ENCODE results near the gene TOR4A. TPM values are rescaled to one million over a fixed set of nuclear protein-coding genes. Genes with fewer than 3 reads are reported as not detected.
"Not testable (repeated sequence)": the region's sequence is repeated elsewhere in the genome, so short reads cannot be mapped to it uniquely, and the experiment has no call there.

TOR4A gene
- total RNA-seq, 1 donor from 2014 or later = 8.0 TPM

DNA sequence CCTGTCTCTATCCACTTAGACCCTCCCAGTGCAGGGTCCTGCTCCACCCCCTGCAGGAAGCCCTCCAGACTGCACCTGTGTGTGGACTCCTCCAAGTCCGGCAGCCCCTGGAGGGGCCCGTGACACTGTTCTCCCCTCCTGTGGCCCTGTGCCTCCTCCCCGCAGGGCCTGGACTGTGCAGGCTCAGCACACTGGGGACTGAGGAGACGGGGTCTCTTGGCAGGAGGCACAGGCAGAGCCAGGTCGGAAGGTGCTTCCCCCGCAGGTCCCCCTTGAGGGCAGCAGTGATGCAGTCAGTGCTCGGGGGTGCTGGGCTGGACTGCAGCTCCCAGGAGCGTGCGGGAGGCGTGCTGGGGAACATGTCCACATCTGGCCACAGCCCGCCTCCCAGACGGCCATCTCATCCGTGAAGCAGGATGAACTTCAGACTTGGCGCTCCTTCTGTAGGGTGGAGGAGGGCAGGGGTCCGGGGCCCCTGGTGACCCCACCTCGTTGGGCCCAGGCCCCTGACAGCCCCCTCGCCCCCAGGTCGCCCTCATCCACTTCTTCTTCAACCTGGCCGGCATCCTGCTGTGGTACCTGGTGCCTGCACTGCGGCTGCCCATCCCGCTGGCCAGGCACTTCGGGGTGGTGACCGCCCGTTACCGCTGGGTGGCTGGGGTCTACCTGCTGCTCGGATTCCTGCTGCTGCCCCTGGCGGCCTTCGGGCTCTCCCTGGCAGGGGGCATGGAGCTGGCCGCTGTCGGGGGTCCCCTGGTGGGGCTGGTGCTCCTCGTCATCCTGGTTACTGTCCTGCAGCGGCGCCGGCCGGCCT is 41.9 kb upstream of the TOR4A start:
- H3K9me3 Mint-ChIP-seq (ENCODE audit: low read depth) = no peaks in the 10 kb centered on the region
- DNase-seq (ENCODE audit: low spot score, unreplicated experiment) = no peak
- peaks cover 17% of the 10 kb centered on the region for H3K4me1 Mint-ChIP-seq (ENCODE audit: low read depth)
- no peak overlapping the region for H3K27ac Mint-ChIP-seq
- TF ChIP-seq, protein P1, sequence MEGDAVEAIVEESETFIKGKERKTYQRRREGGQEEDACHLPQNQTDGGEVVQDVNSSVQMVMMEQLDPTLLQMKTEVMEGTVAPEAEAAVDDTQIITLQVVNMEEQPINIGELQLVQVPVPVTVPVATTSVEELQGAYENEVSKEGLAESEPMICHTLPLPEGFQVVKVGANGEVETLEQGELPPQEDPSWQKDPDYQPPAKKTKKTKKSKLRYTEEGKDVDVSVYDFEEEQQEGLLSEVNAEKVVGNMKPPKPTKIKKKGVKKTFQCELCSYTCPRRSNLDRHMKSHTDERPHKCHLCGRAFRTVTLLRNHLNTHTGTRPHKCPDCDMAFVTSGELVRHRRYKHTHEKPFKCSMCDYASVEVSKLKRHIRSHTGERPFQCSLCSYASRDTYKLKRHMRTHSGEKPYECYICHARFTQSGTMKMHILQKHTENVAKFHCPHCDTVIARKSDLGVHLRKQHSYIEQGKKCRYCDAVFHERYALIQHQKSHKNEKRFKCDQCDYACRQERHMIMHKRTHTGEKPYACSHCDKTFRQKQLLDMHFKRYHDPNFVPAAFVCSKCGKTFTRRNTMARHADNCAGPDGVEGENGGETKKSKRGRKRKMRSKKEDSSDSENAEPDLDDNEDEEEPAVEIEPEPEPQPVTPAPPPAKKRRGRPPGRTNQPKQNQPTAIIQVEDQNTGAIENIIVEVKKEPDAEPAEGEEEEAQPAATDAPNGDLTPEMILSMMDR (IDR thresholded peaks at IDR 0.05; ENCODE audit: unreplicated experiment) = peak; percentile 22
- no peaks in the 10 kb centered on the region for H3K27me3 Mint-ChIP-seq
- peak overlapping the region; percentile 46 for H3K4me3 Mint-ChIP-seq (ENCODE audit: low read depth)
- H3K36me3 Mint-ChIP-seq (ENCODE audit: insufficient read depth) = no peaks in the 10 kb centered on the region

DNA sequence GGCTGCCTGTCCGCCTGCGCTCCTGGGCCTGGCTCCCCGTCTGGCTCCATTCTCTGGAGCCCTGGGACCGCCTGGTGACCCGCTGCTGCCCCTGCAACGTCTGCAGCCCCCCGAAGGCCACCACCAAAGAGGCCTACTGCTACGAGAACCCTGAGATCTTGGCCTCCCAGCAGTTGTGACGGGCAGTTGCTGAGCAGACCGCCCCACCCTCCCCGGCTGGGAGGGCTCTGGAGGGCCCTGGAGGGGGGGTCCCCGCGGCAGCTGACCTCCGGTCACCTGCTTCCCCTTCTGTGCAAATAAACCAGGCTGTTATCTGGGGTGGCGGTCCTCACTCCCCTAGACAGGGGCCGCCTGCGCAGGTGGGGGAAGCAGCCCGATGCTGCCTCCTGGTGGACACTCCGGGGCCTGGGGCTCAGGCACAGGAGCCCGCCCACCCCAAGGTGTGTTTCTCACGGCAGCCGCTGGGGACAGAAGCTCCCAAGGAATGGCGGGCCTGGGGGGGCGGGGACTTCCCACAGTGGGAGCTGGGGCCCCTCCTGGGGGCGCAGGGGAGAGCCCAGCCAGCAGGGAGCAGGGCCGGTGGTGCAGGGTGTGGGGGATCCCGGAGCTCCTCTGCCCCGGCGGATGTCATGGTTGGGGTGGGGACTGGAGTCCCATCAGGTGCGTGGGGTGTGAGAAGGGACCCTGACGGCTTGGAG is 41.1 kb upstream of the TOR4A start:
- TF ChIP-seq, protein P1 (IDR thresholded peaks at IDR 0.05; ENCODE audit: unreplicated experiment) = peak; percentile 99
- H3K27me3 Mint-ChIP-seq = no peaks in the 10 kb centered on the region
- H3K4me1 Mint-ChIP-seq (ENCODE audit: low read depth) = peaks cover 17% of the 10 kb centered on the region
- no peaks in the 10 kb centered on the region for H3K36me3 Mint-ChIP-seq (ENCODE audit: insufficient read depth)
- no peaks in the 10 kb centered on the region for H3K9me3 Mint-ChIP-seq (ENCODE audit: low read depth)
- H3K4me3 Mint-ChIP-seq (ENCODE audit: low read depth) = peak overlapping the region; percentile 46
- peak overlapping the region; percentile 79 for H3K27ac Mint-ChIP-seq
- peak; percentile 95 for DNase-seq (ENCODE audit: low spot score, unreplicated experiment)

DNA sequence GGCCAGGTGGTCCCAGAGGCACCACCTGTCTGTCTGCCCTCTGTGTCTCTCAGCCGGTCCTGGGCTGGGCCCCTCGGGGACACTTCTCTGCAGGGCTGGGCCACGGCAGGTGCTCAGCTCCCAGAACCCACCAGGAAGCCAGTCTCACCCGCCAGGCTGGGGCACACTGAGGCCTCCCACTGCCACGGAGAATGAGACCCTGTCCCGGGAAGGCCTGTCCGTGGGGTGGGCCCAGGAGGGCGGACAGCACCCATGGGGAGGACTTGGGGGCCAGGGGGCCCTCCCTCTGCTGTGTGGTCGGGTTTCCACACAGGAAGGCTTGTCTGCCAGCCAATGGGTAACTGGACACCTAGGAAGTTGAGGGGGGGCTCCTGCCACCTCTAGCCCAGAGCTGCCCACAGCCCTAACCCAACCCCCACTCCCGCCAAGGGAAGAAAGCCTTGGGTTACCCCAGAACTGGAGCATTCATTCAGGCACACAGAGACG is 40.5 kb upstream of the TOR4A start:
- no peak overlapping the region for H3K4me3 Mint-ChIP-seq (ENCODE audit: low read depth)
- H3K36me3 Mint-ChIP-seq (ENCODE audit: insufficient read depth) = no peaks in the 10 kb centered on the region
- H3K4me1 Mint-ChIP-seq (ENCODE audit: low read depth) = peaks cover 17% of the 10 kb centered on the region
- TF ChIP-seq, protein P1 (IDR thresholded peaks at IDR 0.05; ENCODE audit: unreplicated experiment) = no peak
- no peak overlapping the region for H3K27ac Mint-ChIP-seq
- no peak for DNase-seq (ENCODE audit: low spot score, unreplicated experiment)
- no peaks in the 10 kb centered on the region for H3K27me3 Mint-ChIP-seq
- H3K9me3 Mint-ChIP-seq (ENCODE audit: low read depth) = no peaks in the 10 kb centered on the region

DNA sequence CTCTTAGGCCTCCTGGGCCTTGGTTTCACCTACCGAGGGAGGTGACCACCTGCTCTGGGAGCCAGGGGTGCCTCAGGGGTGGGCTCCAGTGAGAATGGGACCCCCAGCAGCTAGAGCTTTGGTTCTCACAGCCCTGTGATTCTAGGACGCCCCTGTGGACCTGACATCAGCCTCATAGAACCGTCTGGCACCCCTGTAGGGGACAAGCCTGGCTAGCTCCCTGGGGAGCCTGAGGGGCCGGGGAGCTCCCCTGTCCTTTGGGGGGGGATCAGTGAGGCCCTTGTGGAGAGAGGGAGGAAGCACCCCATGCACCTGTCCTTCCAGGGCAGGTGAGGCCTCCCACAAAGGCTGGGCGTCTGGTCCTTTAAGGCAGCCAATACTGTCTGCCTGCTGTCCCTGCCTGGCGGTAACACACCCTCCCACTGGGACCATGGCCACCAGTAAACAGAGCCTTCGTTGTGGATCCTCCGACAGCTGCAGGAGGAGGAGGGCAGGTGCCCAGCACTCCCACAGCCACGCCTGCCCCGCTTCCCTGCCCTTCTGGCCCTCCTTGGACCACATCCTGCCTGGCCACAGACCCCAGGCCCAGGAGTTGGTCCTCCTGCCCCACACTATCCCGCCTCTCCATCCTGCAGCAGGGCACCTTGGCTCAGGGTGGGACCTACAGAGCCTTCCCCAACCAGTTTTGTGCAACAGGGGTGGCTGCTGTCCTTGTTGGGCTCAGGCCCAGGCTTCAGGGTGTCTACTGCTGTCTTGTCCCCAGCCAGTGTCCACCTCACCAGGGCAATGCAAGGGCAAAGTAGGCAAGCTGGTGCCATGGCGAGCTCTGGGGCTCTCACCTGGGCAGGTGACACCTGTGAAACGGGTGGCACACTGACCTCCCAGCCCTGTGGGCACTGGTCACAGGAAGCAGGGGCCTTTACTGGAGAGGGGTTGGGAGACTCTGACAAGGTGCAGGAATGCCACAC is 39.5 kb upstream of the TOR4A start:
- H3K27ac Mint-ChIP-seq = no peak overlapping the region
- TF ChIP-seq, protein P1 (IDR thresholded peaks at IDR 0.05; ENCODE audit: unreplicated experiment) = no peak
- H3K27me3 Mint-ChIP-seq = no peaks in the 10 kb centered on the region
- H3K4me3 Mint-ChIP-seq (ENCODE audit: low read depth) = peak overlapping the region; percentile 7
- peaks cover 8% of the 10 kb centered on the region for H3K36me3 Mint-ChIP-seq (ENCODE audit: insufficient read depth)
- H3K4me1 Mint-ChIP-seq (ENCODE audit: low read depth) = peaks cover 27% of the 10 kb centered on the region
- H3K9me3 Mint-ChIP-seq (ENCODE audit: low read depth) = no peaks in the 10 kb centered on the region
- no peak for DNase-seq (ENCODE audit: low spot score, unreplicated experiment)

DNA sequence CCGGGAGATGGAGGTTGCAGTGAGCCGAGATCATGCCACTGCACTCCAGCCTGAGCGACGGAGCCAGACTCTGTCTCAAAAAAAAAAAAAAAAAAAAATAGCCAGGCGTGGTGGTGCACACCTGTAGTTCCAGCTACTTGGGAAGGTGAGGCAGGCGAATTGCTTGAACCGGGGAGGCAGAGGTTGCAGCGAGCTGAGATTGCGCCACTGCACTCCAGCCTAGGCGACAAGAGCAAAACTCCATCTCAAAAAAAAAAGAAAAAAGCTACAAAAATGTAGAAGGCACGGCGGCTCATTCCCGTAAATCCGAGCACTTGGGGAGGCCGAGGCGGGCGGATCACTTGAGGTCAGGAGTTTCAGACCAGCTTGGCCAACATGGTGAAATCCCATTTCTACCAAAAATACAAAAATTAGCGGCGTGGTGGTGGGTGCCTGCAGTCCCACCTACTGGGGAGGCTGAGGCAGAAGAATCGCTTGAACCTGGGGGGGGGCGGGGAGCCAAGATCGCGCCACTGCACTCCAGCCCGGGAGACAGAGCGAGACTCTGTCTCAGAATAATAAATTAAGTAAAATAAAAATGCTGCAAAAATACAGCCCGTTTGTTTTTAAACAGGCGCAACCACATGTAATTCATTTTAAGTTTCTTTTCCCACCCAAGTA is 37.9 kb upstream of the TOR4A start:
- not testable (repeated sequence) for DNase-seq (ENCODE audit: low spot score, unreplicated experiment); H3K9me3 Mint-ChIP-seq (ENCODE audit: low read depth); H3K27me3 Mint-ChIP-seq; H3K36me3 Mint-ChIP-seq (ENCODE audit: insufficient read depth)
- Mint-ChIP-seq H3K4me3 (ENCODE audit: low read depth) (peak overlapping the region; percentile 74), H3K27ac (peak overlapping the region; percentile 92), H3K4me1 (ENCODE audit: low read depth) (peaks cover 29% of the 10 kb centered on the region)
